H1 (cell line): ENCODE measurements around the gene MRPS6. TPM values are rescaled to one million over a fixed set of nuclear protein-coding genes. Genes with fewer than 3 reads are reported as not detected.

Experiments
- ASH2L ChIP-seq: fragments of 200-600, 300-600 bp; sonication (generic); IDR thresholded peaks from one replicate; pipeline ENCODE4 v1.7.1; 2017; ENCODE audit warnings: low read length
- BCL11A ChIP-seq, 2 experiments: IDR thresholded peaks; one replicate each; pipeline ENCODE4 v1.6.1; 2011; ENCODE audit warnings: low read depth in 2 of 2, low read length in 2 of 2, mild to moderate bottlenecking in 2 of 2
- CBX5 ChIP-seq: fragments of 300-800, 300-1000 bp; sonication (generic); IDR thresholded peaks from 2 replicates; pipeline ENCODE4 v1.7.1; 2016; ENCODE audit warnings: antibody characterized with exemption, low read length, low read depth
- CHD1 ChIP-seq: IDR thresholded peaks from 2 replicates; pipeline ENCODE4 v1.6.1; 2012; ENCODE audit warnings: low read depth, low read length, improper control_type of control experiment
- CREB1 ChIP-seq: IDR thresholded peaks from 2 replicates; pipeline ENCODE4 v1.6.1; 2012; ENCODE audit warnings: inconsistent platforms
- EZH2 ChIP-seq: fragments of 200-600 bp; sonication (generic); IDR thresholded peaks from 2 replicates; pipeline ENCODE4 v1.7.1; 2012; ENCODE audit warnings: low read depth, mild to moderate bottlenecking, moderate library complexity, low read length, inconsistent platforms; ENCODE audit not compliant: severe bottlenecking
- HDAC2 ChIP-seq, 2 experiments: fragments of 300-600 bp in 1 of 2; sonication (generic) in 1 of 2; IDR thresholded peaks; 2 replicates each; pipeline ENCODE4 v1.6.1; 2011 to 2012; ENCODE audit warnings: low read depth in 2 of 2, low read length in 2 of 2, mild to moderate bottlenecking in 2 of 2, moderate library complexity in 2 of 2, borderline replicate concordance in 1 of 2, inconsistent platforms in 1 of 2
- JUND ChIP-seq: IDR thresholded peaks from 2 replicates; pipeline ENCODE4 v1.6.1; 2011; ENCODE audit warnings: mild to moderate bottlenecking, improper control_type of control experiment, low read length
- MAFK ChIP-seq: IDR thresholded peaks from 2 replicates; pipeline ENCODE4 v1.6.1; 2012; ENCODE audit warnings: low read depth, mild to moderate bottlenecking, improper control_type of control experiment, low read length
- POLR2A ChIP-seq, 2 experiments: IDR thresholded peaks; 1 replicate in 1 of 2; 2 replicates in 1 of 2; pipeline ENCODE4 v1.6.1; 2011; ENCODE audit warnings: low read depth in 2 of 2, low read length in 2 of 2, mild to moderate bottlenecking in 2 of 2; ENCODE audit errors: control extremely low read depth in 1 of 2
- RNF2 ChIP-seq: fragments of 200-900, 300-1000 bp; sonication (generic); IDR thresholded peaks from 2 replicates; pipeline ENCODE4 v1.7.1; 2016; ENCODE audit warnings: borderline replicate concordance, low read depth, mild to moderate bottlenecking, antibody characterized with exemption, low read length; ENCODE audit not compliant: poor library complexity, severe bottlenecking; ENCODE audit errors: missing control alignments
- SIRT6 ChIP-seq: IDR thresholded peaks from one replicate; pipeline ENCODE4 v1.7.1; 2012; ENCODE audit warnings: low read length, inconsistent platforms
- TAF1 ChIP-seq: IDR thresholded peaks from 2 replicates; pipeline ENCODE4 v1.6.1; 2011; ENCODE audit warnings: mild to moderate bottlenecking, low read depth, low read length
- TCF12 ChIP-seq: IDR thresholded peaks from 2 replicates; pipeline ENCODE4 v1.6.1; 2011; ENCODE audit warnings: low read depth, mild to moderate bottlenecking, low read length
- polyA plus RNA-seq, 7 experiments: library from polyadenylated mRNA; depleted of rRNA in 3 of 7; stranded (reverse) in 5 of 7; unstranded in 2 of 7; fragments of >200 nt in 5 of 7; fragments of 200-250 nt in 2 of 7; gene quantifications; 1 replicate in 5 of 7; 2 replicates in 1 of 7; 4 replicates in 1 of 7; pipeline versions ENCODE4 v1.2.1 to v1.2.3, GENCODE V29; 2011 to 2013; ENCODE audit warnings: missing spikeins in 2 of 7, mixed read lengths in 2 of 7
- total RNA-seq: library from RNA; stranded (reverse); fragmentation: NEBNext Ultra II Directional; extraction: Animal tissue kit (Norgen Biotek cat#: 25700); gene quantifications from 2 replicates; pipeline ENCODE4 v1.2.1, GENCODE V29; 2021
- TF ChIP-seq, protein P1 (sequence below): IDR thresholded peaks from 2 replicates; pipeline ENCODE4 v1.6.1; 2011; ENCODE audit warnings: low read length, improper control_type of control experiment
- TF ChIP-seq, protein P2 (sequence below), 3 experiments: IDR thresholded peaks; 1 replicate in 2 of 3; 2 replicates in 1 of 3; pipeline versions ENCODE4 v1.5.1 to v1.6.1; 2011; ENCODE audit warnings: low read length in 3 of 3, mild to moderate bottlenecking in 3 of 3, inconsistent platforms in 2 of 3, low read depth in 1 of 3, moderate library complexity in 1 of 3; ENCODE audit not compliant: insufficient read depth in 1 of 3; ENCODE audit errors: control extremely low read depth in 1 of 3
- TF ChIP-seq, protein P3 (sequence below): IDR thresholded peaks from 2 replicates; pipeline ENCODE4 v1.6.1; 2012; ENCODE audit warnings: inconsistent platforms

The MRPS6 gene
- total and polyA plus RNA-seq, 2 of the 8 experiments (the other 6 are each of a cell fraction or from before 2014, with no cell fraction given), result 62.7 to 156 TPM

GRCh38 chr21:34074283-34075090 lies 1.1 kb downstream of the MRPS6 start (continued):
- TF ChIP-seq BCL11A (IDR thresholded peaks at IDR 0.05; ENCODE audit: low read depth in 2 of 2, low read length in 2 of 2) (no peak), POLR2A (IDR thresholded peaks at IDR 0.05; ENCODE audit: control extremely low read depth in 1 of 2, low read depth in 2 of 2, low read length in 2 of 2) (no peak), CBX5 (no peak), CHD1 (no peak), TAF1 (peak; percentile 36; the same call in 1 of the 2 replicates), HDAC2 (IDR thresholded peaks at IDR 0.05; ENCODE audit: borderline replicate concordance in 1 of 2, low read depth in 2 of 2, low read length in 2 of 2) (no peak), RNF2 (no peak), TCF12 (no peak), EZH2 (peak; percentile 30), CREB1 (no peak), ASH2L (peak; percentile 73), JUND (no peak), MAFK (no peak), SIRT6 (no peak)
- TF ChIP-seq, protein P1, sequence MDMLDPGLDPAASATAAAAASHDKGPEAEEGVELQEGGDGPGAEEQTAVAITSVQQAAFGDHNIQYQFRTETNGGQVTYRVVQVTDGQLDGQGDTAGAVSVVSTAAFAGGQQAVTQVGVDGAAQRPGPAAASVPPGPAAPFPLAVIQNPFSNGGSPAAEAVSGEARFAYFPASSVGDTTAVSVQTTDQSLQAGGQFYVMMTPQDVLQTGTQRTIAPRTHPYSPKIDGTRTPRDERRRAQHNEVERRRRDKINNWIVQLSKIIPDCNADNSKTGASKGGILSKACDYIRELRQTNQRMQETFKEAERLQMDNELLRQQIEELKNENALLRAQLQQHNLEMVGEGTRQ, result no peak
- TF ChIP-seq, protein P2, sequence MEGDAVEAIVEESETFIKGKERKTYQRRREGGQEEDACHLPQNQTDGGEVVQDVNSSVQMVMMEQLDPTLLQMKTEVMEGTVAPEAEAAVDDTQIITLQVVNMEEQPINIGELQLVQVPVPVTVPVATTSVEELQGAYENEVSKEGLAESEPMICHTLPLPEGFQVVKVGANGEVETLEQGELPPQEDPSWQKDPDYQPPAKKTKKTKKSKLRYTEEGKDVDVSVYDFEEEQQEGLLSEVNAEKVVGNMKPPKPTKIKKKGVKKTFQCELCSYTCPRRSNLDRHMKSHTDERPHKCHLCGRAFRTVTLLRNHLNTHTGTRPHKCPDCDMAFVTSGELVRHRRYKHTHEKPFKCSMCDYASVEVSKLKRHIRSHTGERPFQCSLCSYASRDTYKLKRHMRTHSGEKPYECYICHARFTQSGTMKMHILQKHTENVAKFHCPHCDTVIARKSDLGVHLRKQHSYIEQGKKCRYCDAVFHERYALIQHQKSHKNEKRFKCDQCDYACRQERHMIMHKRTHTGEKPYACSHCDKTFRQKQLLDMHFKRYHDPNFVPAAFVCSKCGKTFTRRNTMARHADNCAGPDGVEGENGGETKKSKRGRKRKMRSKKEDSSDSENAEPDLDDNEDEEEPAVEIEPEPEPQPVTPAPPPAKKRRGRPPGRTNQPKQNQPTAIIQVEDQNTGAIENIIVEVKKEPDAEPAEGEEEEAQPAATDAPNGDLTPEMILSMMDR (IDR thresholded peaks at IDR 0.05; ENCODE audit: control extremely low read depth in 1 of 3, insufficient read depth in 1 of 3, low read depth in 1 of 3, low read length in 3 of 3), result no peak
- TF ChIP-seq, protein P3, sequence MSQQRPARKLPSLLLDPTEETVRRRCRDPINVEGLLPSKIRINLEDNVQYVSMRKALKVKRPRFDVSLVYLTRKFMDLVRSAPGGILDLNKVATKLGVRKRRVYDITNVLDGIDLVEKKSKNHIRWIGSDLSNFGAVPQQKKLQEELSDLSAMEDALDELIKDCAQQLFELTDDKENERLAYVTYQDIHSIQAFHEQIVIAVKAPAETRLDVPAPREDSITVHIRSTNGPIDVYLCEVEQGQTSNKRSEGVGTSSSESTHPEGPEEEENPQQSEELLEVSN, result no peak
